H1 (cell line): ENCODE measurements around the gene PLCL2. TPM values are rescaled to one million over a fixed set of nuclear protein-coding genes. Genes with fewer than 3 reads are reported as not detected.

Experiments
- BCL11A ChIP-seq, 2 experiments: IDR thresholded peaks; one replicate each; pipeline ENCODE4 v1.6.1; 2011; ENCODE audit warnings: low read depth in 2 of 2, low read length in 2 of 2, mild to moderate bottlenecking in 2 of 2
- CTCF ChIP-seq, 3 experiments: IDR thresholded peaks; 1 replicate in 2 of 3; 2 replicates in 1 of 3; pipeline versions ENCODE4 v1.5.1 to v1.6.1; 2011; ENCODE audit warnings: low read length in 3 of 3, mild to moderate bottlenecking in 3 of 3, inconsistent platforms in 2 of 3, low read depth in 1 of 3, moderate library complexity in 1 of 3; ENCODE audit not compliant: insufficient read depth in 1 of 3; ENCODE audit errors: control extremely low read depth in 1 of 3
- E2F6 ChIP-seq: IDR thresholded peaks from 2 replicates; pipeline ENCODE4 v1.6.1; 2012; ENCODE audit warnings: inconsistent platforms
- EP300 ChIP-seq, 2 experiments: IDR thresholded peaks; 1 replicate in 1 of 2; 2 replicates in 1 of 2; pipeline ENCODE4 v1.6.1; 2011 to 2012; ENCODE audit warnings: low read depth in 2 of 2, low read length in 2 of 2, mild to moderate bottlenecking in 2 of 2, borderline replicate concordance in 1 of 2, inconsistent platforms in 1 of 2, moderate library complexity in 1 of 2
- HDAC2 ChIP-seq, 2 experiments: fragments of 300-600 bp in 1 of 2; sonication (generic) in 1 of 2; IDR thresholded peaks; 2 replicates each; pipeline ENCODE4 v1.6.1; 2011 to 2012; ENCODE audit warnings: low read depth in 2 of 2, low read length in 2 of 2, mild to moderate bottlenecking in 2 of 2, moderate library complexity in 2 of 2, borderline replicate concordance in 1 of 2, inconsistent platforms in 1 of 2
- JUN ChIP-seq: IDR thresholded peaks from 2 replicates; pipeline ENCODE4 v1.6.1; 2011; ENCODE audit warnings: low read depth, mild to moderate bottlenecking, improper control_type of control experiment, low read length
- TEAD4 ChIP-seq: IDR thresholded peaks from 2 replicates; pipeline ENCODE4 v1.6.1; 2012; ENCODE audit warnings: low read depth, low read length, inconsistent platforms, mixed read lengths
- polyA plus RNA-seq, 7 experiments: library from polyadenylated mRNA; depleted of rRNA in 3 of 7; stranded (reverse) in 5 of 7; unstranded in 2 of 7; fragments of >200 nt in 5 of 7; fragments of 200-250 nt in 2 of 7; gene quantifications; 1 replicate in 5 of 7; 2 replicates in 1 of 7; 4 replicates in 1 of 7; pipeline versions ENCODE4 v1.2.1 to v1.2.3, GENCODE V29; 2011 to 2013; ENCODE audit warnings: missing spikeins in 2 of 7, mixed read lengths in 2 of 7
- total RNA-seq: library from RNA; stranded (reverse); fragmentation: NEBNext Ultra II Directional; extraction: Animal tissue kit (Norgen Biotek cat#: 25700); gene quantifications from 2 replicates; pipeline ENCODE4 v1.2.1, GENCODE V29; 2021

The PLCL2 gene
- total and polyA plus RNA-seq, 2 of the 8 experiments (the other 6 are each of a cell fraction or from before 2014, with no cell fraction given), result 3.5 to 6.8 TPM

- TF ChIP-seq JUN (no peak), CTCF (IDR thresholded peaks at IDR 0.05; ENCODE audit: control extremely low read depth in 1 of 3, insufficient read depth in 1 of 3, low read depth in 1 of 3, low read length in 3 of 3) (no peak), BCL11A (IDR thresholded peaks at IDR 0.05; ENCODE audit: low read depth in 2 of 2, low read length in 2 of 2) (no peak), E2F6 (no peak), HDAC2 (IDR thresholded peaks at IDR 0.05; ENCODE audit: borderline replicate concordance in 1 of 2, low read depth in 2 of 2, low read length in 2 of 2) (no peak), EP300 (IDR thresholded peaks at IDR 0.05; ENCODE audit: borderline replicate concordance in 1 of 2, low read depth in 2 of 2, low read length in 2 of 2) (no peak), TEAD4 (no peak)
Observed at GRCh38 chr3:16982460-16982859, 97.7 kb downstream of the PLCL2 start (continued).
